ENCODE measurements around the gene FHIP2A.
"Not testable (repeated sequence)": the region's sequence is repeated elsewhere in the genome, so short reads cannot be mapped to it uniquely, and the experiment has no call there.

The FHIP2A gene

GRCh38 chr10:114829160-114829909, 7.8 kb downstream of the FHIP2A start:
- no peaks in the 10 kb centered on the region for H3K9me3 Mint-ChIP-seq (ENCODE audit: low read depth)
- H3K27me3 Mint-ChIP-seq, result no peaks in the 10 kb centered on the region
- H3K27ac Mint-ChIP-seq, result no peak overlapping the region
- H3K4me3 Mint-ChIP-seq, result no peak overlapping the region
- H3K36me3 Mint-ChIP-seq, result peaks cover 16% of the 10 kb centered on the region
- H3K4me1 Mint-ChIP-seq (ENCODE audit: low read depth), result peaks cover 42% of the 10 kb centered on the region

DNA sequence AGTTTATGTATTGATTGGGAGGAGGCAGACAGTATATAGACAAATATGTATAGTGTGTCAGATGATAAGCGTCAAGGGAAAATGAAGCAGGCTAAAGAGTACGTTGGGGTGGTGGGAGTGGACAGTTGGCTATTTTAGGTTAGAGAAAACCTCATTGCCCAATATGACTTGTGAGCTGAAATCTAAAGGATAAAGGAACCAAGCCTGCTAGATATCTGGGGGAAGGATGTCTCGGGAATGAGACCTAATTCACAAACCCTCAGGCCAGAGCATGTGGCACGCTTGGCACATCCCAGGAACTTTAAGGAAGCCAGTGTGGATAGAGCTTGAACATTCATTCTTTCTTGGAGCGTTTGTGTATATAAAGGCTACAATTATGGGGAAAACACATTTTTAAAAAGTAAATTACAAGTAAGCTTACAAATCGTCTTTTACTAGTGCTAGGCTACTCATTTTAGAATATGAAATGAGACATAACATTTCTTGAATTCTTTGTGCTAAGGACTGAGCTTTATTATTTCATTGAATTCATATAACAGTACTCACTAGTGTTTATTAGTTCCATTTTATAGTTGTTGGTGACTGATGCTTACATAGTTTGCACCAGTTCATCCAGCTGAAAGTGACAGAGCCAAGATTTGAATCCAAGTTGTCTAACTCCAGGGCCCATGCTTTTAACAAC, 9.7 kb downstream of the FHIP2A start:
- Mint-ChIP-seq H3K27me3 (no peaks in the 10 kb centered on the region), H3K4me1 (ENCODE audit: low read depth) (peaks cover 29% of the 10 kb centered on the region), H3K27ac (no peak overlapping the region), H3K36me3 (peaks cover 9% of the 10 kb centered on the region), H3K4me3 (no peak overlapping the region), H3K9me3 (ENCODE audit: low read depth) (no peaks in the 10 kb centered on the region)

DNA sequence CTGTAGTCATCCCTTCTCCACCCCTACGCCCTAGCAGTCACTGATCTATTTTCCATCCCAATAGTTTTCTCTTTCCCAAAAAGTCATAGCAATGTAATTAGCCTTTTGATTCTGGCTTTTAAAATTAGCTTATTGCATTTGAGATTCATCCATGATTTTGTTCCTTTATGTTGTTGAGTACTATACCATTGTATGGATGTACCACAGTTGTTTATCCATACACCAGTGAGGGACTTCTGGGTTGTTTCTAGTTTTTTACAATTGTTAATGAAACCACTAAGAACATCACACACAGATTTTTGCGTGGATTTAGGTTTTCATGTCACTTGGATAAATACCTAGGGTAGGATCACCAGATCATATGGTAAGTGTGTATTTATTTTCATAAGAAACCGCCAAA, 16.1 kb downstream of the FHIP2A start:
- Mint-ChIP-seq H3K36me3 (peaks cover 19% of the 10 kb centered on the region), H3K9me3 (ENCODE audit: low read depth) (no peaks in the 10 kb centered on the region), H3K4me3 (no peak overlapping the region), H3K27me3 (no peaks in the 10 kb centered on the region), H3K27ac (no peak overlapping the region), H3K4me1 (ENCODE audit: low read depth) (no peaks in the 10 kb centered on the region)

- Mint-ChIP-seq H3K4me3 (no peak overlapping the region), H3K9me3 (ENCODE audit: low read depth) (no peaks in the 10 kb centered on the region), H3K27ac (no peak overlapping the region), H3K36me3 (peaks cover 18% of the 10 kb centered on the region), H3K27me3 (no peaks in the 10 kb centered on the region), H3K4me1 (ENCODE audit: low read depth) (no peaks in the 10 kb centered on the region)
Measured at GRCh38 chr10:114839901-114840300, 18.3 kb downstream of the FHIP2A start.

DNA sequence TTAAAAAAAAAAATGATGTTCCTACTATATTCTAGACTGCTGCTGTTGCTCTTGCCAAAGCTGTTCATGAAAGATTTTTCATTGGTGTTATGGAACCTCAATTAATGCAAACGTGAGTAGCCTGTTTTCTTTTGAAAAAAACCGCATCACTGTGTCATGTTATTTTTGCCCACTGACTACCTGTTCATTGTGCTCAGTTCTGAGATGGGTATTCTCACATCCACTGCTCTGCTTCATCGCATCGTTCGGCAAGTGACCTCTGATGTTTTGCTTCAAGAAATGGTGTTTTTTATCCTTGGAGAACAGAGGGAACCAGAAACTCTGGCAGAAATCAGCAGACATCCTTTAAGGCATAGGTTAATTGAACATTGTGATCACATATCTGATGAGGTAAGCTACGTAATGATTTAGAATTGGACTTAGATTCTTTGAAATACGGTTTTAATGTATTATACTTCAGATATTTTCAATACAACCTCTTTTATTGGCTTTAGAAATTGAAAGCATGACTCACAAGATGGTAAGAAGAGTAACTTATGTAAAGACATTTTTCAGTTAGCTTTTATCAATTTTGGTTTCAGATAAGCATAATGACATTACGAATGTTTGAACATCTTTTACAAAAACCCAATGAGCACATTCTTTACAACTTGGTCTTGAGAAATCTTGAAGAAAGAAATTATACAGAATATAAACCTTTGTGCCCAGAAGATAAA, 24.6 kb downstream of the FHIP2A start:
- no peak overlapping the region for H3K4me3 Mint-ChIP-seq
- peaks cover 24% of the 10 kb centered on the region for H3K36me3 Mint-ChIP-seq
- no peaks in the 10 kb centered on the region for H3K27me3 Mint-ChIP-seq
- H3K4me1 Mint-ChIP-seq (ENCODE audit: low read depth), result peaks cover 2% of the 10 kb centered on the region
- no peak overlapping the region for H3K27ac Mint-ChIP-seq
- H3K9me3 Mint-ChIP-seq (ENCODE audit: low read depth), result no peaks in the 10 kb centered on the region

GRCh38 chr10:114847517-114847916, 25.9 kb downstream of the FHIP2A start:
- H3K36me3 Mint-ChIP-seq, result peaks cover 23% of the 10 kb centered on the region
- H3K27ac Mint-ChIP-seq; H3K4me3 Mint-ChIP-seq; H3K27me3 Mint-ChIP-seq; H3K9me3 Mint-ChIP-seq (ENCODE audit: low read depth); H3K4me1 Mint-ChIP-seq (ENCODE audit: low read depth): not testable (repeated sequence)

DNA sequence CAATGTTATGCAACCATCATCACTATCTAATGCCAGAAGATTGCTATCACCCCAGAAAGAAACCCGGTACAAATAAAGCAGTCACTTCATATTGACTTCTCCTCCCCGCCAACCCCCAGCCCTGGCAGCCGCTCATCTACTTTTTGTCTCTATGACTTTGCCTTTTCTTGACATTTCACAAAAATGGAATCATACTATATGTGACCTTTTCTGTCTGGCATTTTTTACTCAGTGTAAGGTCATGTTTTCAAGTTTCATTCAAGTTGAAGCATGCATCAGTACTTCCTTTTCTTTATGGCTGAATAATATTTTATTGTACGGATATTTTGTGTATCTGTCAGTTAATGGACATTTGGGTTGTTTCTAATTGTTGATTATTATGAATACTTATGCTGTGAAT, 28.1 kb downstream of the FHIP2A start:
- H3K9me3 Mint-ChIP-seq (ENCODE audit: low read depth), result no peaks in the 10 kb centered on the region
- peaks cover 25% of the 10 kb centered on the region for H3K36me3 Mint-ChIP-seq
- no peaks in the 10 kb centered on the region for H3K27me3 Mint-ChIP-seq
- peaks cover 2% of the 10 kb centered on the region for H3K4me1 Mint-ChIP-seq (ENCODE audit: low read depth)
- H3K27ac Mint-ChIP-seq, result no peak overlapping the region
- no peak overlapping the region for H3K4me3 Mint-ChIP-seq

DNA sequence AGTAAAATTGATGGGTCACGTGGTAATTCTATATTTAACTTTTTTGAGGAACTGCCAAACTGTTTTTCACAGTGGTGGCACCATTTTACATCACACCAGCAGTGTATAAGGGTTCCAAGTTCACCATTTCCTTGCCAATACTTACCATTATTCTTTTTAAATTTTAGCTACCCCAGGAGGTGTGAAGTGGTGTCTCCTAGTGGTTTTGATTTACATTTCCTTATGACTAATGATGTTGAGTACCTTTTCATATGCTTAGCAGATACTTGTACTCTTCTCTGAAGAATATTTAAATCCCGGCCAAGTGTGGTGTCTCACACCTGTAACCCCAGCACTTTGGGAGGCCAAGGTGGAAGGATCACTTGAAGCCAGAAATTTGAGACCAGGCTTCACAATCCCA, 28.5 kb downstream of the FHIP2A start:
- Mint-ChIP-seq H3K4me1 (ENCODE audit: low read depth) (peaks cover 2% of the 10 kb centered on the region), H3K27me3 (no peaks in the 10 kb centered on the region), H3K9me3 (ENCODE audit: low read depth) (no peaks in the 10 kb centered on the region), H3K36me3 (peaks cover 24% of the 10 kb centered on the region), H3K27ac (no peak overlapping the region), H3K4me3 (no peak overlapping the region)

GRCh38 chr10:114851336-114851735, 29.8 kb downstream of the FHIP2A start:
- H3K27me3 Mint-ChIP-seq, result no peaks in the 10 kb centered on the region
- H3K36me3 Mint-ChIP-seq, result peaks cover 26% of the 10 kb centered on the region
- H3K4me3 Mint-ChIP-seq, result no peak overlapping the region
- no peaks in the 10 kb centered on the region for H3K9me3 Mint-ChIP-seq (ENCODE audit: low read depth)
- H3K27ac Mint-ChIP-seq, result no peak overlapping the region
- peaks cover 3% of the 10 kb centered on the region for H3K4me1 Mint-ChIP-seq (ENCODE audit: low read depth)

- Mint-ChIP-seq H3K9me3 (ENCODE audit: low read depth) (no peaks in the 10 kb centered on the region), H3K36me3 (peaks cover 26% of the 10 kb centered on the region), H3K27me3 (no peaks in the 10 kb centered on the region), H3K4me3 (no peak overlapping the region), H3K4me1 (ENCODE audit: low read depth) (peaks cover 4% of the 10 kb centered on the region), H3K27ac (no peak overlapping the region)
Measured at GRCh38 chr10:114852197-114852596, 30.6 kb downstream of the FHIP2A start.

- H3K27me3 Mint-ChIP-seq, result no peaks in the 10 kb centered on the region
- no peak overlapping the region for H3K4me3 Mint-ChIP-seq
- H3K27ac Mint-ChIP-seq, result no peak overlapping the region
- H3K4me1 Mint-ChIP-seq (ENCODE audit: low read depth), result peaks cover 4% of the 10 kb centered on the region
- H3K9me3 Mint-ChIP-seq (ENCODE audit: low read depth), result no peaks in the 10 kb centered on the region
- peaks cover 14% of the 10 kb centered on the region for H3K36me3 Mint-ChIP-seq
Measured at GRCh38 chr10:114854906-114855305, 33.3 kb downstream of the FHIP2A start.

GRCh38 chr10:114855776-114856543, 34.4 kb downstream of the FHIP2A start:
- peaks cover 4% of the 10 kb centered on the region for H3K4me1 Mint-ChIP-seq (ENCODE audit: low read depth)
- peaks cover 16% of the 10 kb centered on the region for H3K36me3 Mint-ChIP-seq
- peak overlapping the region; percentile 55 for H3K27ac Mint-ChIP-seq
- H3K4me3 Mint-ChIP-seq, result no peak overlapping the region
- H3K27me3 Mint-ChIP-seq, result no peaks in the 10 kb centered on the region
- H3K9me3 Mint-ChIP-seq (ENCODE audit: low read depth), result no peaks in the 10 kb centered on the region

- H3K9me3 Mint-ChIP-seq (ENCODE audit: low read depth), result no peaks in the 10 kb centered on the region
- peaks cover 4% of the 10 kb centered on the region for H3K4me1 Mint-ChIP-seq (ENCODE audit: low read depth)
- H3K36me3 Mint-ChIP-seq, result peaks cover 14% of the 10 kb centered on the region
- H3K4me3 Mint-ChIP-seq, result no peak overlapping the region
- H3K27ac Mint-ChIP-seq, result peak overlapping the region; percentile 55
- no peaks in the 10 kb centered on the region for H3K27me3 Mint-ChIP-seq
Measured at GRCh38 chr10:114856544-114857287, 35.1 kb downstream of the FHIP2A start.

GRCh38 chr10:114857288-114857565, 35.6 kb downstream of the FHIP2A start:
- not testable (repeated sequence) for H3K4me1 Mint-ChIP-seq (ENCODE audit: low read depth); H3K9me3 Mint-ChIP-seq (ENCODE audit: low read depth); H3K27ac Mint-ChIP-seq; H3K4me3 Mint-ChIP-seq; H3K27me3 Mint-ChIP-seq
- peaks cover 14% of the 10 kb centered on the region for H3K36me3 Mint-ChIP-seq
